HUDEP-2 (cell line): Measurements from ENCODE around the gene SHB.
A peak's percentile ranks its signal among the peaks of the same experiment; 100 is the strongest.

Source experiments
- DNase-seq, 76 experiments: peaks; one replicate each; lab custom pipeline; 2025; ENCODE audit not compliant: unreplicated experiment in 76 of 76; lab: John Stamatoyannopoulos, UW

The SHB gene

GRCh38 chr9:38010918-38011704 lies 57.9 kb downstream of the SHB start:
- no peak for DNase-seq

- no peak for DNase-seq
These were observed 59.0 kb downstream of the SHB start for GRCh38 chr9:38009990-38010389.

- no peak for DNase-seq
These were observed 60.0 kb downstream of the SHB start for GRCh38 chr9:38009035-38009501.

- DNase-seq: peak in 1 of 76 experiments; percentile 14
These were observed 60.6 kb downstream of the SHB start for GRCh38 chr9:38008168-38009034.

- no peak for DNase-seq
These were observed 62.0 kb downstream of the SHB start for GRCh38 chr9:38007016-38007415.

- DNase-seq: no peak
These were observed 62.9 kb downstream of the SHB start for GRCh38 chr9:38006163-38006562.

GRCh38 chr9:38004809-38005560 lies 64.0 kb downstream of the SHB start:
- no peak for DNase-seq

GRCh38 chr9:38003946-38004808 lies 64.8 kb downstream of the SHB start:
- no peak for DNase-seq

- no peak for DNase-seq
These were observed 65.8 kb downstream of the SHB start for GRCh38 chr9:38003230-38003629.

GRCh38 chr9:38001430-38001829 lies 67.6 kb downstream of the SHB start:
- no peak for DNase-seq

GRCh38 chr9:38000735-38001134 lies 68.3 kb downstream of the SHB start:
- no peak for DNase-seq

- DNase-seq: no peak
These were observed 68.7 kb downstream of the SHB start for GRCh38 chr9:38000332-38000731.

- DNase-seq: no peak
These were observed 69.3 kb downstream of the SHB start for GRCh38 chr9:37999588-38000189.

GRCh38 chr9:37998881-37999587 lies 70.0 kb downstream of the SHB start:
- peak in 1 of 76 experiments; percentile 4 for DNase-seq

GRCh38 chr9:37997636-37998374 lies 71.2 kb downstream of the SHB start:
- DNase-seq: peak in 55 of 76 experiments; percentile 4 to 79 (median 37)

GRCh38 chr9:37996819-37997217 lies 72.2 kb downstream of the SHB start:
- no peak for DNase-seq

- peak in 15 of 76 experiments; percentile 8 to 47 (median 14) for DNase-seq
These were observed 72.8 kb downstream of the SHB start for GRCh38 chr9:37995961-37996818.
